GM23338 (cell line): ENCODE data around the gene CYFIP2.

Experiments used
- CREB1 ChIP-seq: fragments of 250-450 bp; sonication (Bioruptor Pico); IDR thresholded peaks from 2 replicates; pipeline ENCODE4 v1.5.0; 2020; ENCODE audit warnings: low read depth, mild to moderate bottlenecking, moderate library complexity
- CTCF ChIP-seq, 2 experiments: fragments of 200-600 bp in 1 of 2; sonication (generic) in 1 of 2; conservative IDR thresholded peaks; 2 replicates each; pipeline versions ENCODE4 v1.5.1 to v1.6.1; 2016 to 2017; ENCODE audit warnings: antibody characterized with exemption in 2 of 2, low read depth in 2 of 2, mild to moderate bottlenecking in 2 of 2, moderate library complexity in 1 of 2
- EZH2 ChIP-seq: fragments of 200-600 bp; sonication (generic); IDR thresholded peaks from one replicate; pipeline ENCODE4 v1.8.0; 2017; ENCODE audit warnings: antibody characterized with exemption, mild to moderate bottlenecking, low read depth; ENCODE audit not compliant: unreplicated experiment
- EZH2phosphoT487 ChIP-seq: fragments of 200-600 bp; sonication (generic); IDR thresholded peaks from one replicate; pipeline ENCODE4 v1.8.1; 2018; ENCODE audit warnings: antibody characterized with exemption; ENCODE audit not compliant: unreplicated experiment
- POLR2AphosphoS5 ChIP-seq: IDR thresholded peaks from 2 replicates; pipeline ENCODE4 v1.6.1; 2016; ENCODE audit warnings: antibody characterized with exemption, low read depth
- ZNF331 ChIP-seq: fragments of 250-450 bp; sonication (Bioruptor Pico); IDR thresholded peaks from 2 replicates; pipeline ENCODE4 v1.5.0; 2020; ENCODE audit warnings: low read depth, mild to moderate bottlenecking, moderate library complexity
- ZNF462 ChIP-seq: fragments of 250-450 bp; sonication (Bioruptor Pico); IDR thresholded peaks from 2 replicates; pipeline ENCODE4 v1.5.0; 2020; ENCODE audit warnings: mild to moderate bottlenecking, moderate library complexity

GRCh38 chr5:157347301-157348048 lies 81.6 kb downstream of the CYFIP2 start:
- no peak for TF ChIP-seq CTCF (conservative IDR thresholded peaks at IDR 0.05; ENCODE audit: low read depth in 2 of 2)
- TF ChIP-seq POLR2AphosphoS5, result no peak
- TF ChIP-seq EZH2, result no peak
- TF ChIP-seq EZH2phosphoT487, result no peak
- TF ChIP-seq ZNF331 (CRISPR knock-in tag), result no peak
- TF ChIP-seq CREB1, result no peak
- TF ChIP-seq ZNF462, result no peak
